Measurements from ENCODE around the gene IKZF3.
"Not testable (repeated sequence)": the region's sequence is repeated elsewhere in the genome, so short reads cannot be mapped to it uniquely, and the experiment has no call there.

DNA sequence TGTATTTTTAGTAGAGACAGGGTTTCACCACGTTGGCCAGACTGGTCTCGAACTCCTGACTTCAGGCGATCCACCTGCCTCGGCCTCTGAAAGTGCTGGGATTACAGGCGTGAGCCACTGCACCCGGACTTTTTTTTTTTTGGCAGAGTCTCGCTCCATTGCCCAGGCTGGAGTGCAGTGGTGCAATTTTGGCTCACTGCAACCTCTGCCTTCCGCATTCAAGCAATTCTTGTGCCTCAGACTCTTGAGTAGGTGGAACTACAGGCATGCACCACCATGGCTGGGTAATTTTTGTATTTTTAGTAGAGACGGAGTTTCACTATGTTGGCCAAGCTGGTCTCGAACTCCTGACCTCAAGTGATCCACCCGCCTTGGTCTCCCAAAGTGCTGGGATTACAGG is 153.0 kb downstream of the IKZF3 start:
- TF ChIP-seq, protein P1, sequence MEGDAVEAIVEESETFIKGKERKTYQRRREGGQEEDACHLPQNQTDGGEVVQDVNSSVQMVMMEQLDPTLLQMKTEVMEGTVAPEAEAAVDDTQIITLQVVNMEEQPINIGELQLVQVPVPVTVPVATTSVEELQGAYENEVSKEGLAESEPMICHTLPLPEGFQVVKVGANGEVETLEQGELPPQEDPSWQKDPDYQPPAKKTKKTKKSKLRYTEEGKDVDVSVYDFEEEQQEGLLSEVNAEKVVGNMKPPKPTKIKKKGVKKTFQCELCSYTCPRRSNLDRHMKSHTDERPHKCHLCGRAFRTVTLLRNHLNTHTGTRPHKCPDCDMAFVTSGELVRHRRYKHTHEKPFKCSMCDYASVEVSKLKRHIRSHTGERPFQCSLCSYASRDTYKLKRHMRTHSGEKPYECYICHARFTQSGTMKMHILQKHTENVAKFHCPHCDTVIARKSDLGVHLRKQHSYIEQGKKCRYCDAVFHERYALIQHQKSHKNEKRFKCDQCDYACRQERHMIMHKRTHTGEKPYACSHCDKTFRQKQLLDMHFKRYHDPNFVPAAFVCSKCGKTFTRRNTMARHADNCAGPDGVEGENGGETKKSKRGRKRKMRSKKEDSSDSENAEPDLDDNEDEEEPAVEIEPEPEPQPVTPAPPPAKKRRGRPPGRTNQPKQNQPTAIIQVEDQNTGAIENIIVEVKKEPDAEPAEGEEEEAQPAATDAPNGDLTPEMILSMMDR (IDR thresholded peaks at IDR 0.05): not testable (repeated sequence)
- not testable (repeated sequence) for TF ChIP-seq POLR2A (IDR thresholded peaks at IDR 0.05)

Data from thyroid gland (tissue), 4 donors.